Measurements from ENCODE around the gene DDX43. TPM values are rescaled to one million over a fixed set of nuclear protein-coding genes. Genes with fewer than 3 reads are reported as not detected.

The DDX43 gene
- 1 to 10 TPM in 2 of 3 donors, under 1 TPM in 1; 0.39 to 2.3 (median 1.6) TPM for total RNA-seq
- long read RNA-seq, donor 1, partial matches to known transcripts, result 0 of 4 reads
- long read RNA-seq, donor 1, other reads (novel, unspliced or antisense), result 3 of 4 reads
- long read RNA-seq, donor 2, result 0 reads

DNA sequence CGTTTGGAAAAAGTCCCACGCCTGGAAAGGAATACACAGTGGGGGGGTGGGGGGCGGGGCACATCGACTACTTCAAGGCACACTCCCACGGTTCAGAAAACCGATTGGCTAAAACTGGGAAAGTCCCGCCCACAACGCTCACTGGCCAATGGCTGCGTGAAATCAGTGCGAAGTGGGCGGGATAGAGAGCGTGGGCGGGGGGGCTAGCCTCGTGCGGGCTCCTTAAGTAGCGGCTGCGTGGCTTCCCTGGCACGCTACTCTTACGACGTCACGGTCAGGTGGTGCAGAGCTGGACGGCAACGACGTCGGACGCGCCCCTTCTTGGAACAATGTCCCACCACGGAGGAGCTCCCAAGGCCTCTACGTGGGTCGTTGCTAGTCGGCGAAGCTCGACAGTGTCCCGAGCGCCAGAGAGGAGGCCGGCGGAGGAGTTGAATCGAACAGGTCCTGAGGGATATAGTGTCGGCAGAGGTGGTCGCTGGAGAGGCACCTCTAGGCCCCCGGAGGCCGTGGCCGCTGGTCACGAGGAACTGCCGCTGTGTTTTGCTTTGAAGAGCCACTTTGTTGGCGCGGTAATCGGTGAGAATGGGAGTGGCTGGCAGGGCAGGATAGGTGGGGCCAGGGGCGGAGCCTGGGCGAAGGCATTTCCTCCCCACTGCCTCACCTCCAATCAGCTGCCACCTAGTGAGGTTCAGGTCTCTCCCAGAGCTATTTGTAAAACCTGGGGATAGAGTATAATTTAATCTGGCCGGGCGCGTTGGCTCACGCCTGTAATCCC lies at the start of gene DDX43:
DDX43 (plus strand) TSS at position 252 of the 778 bp plus-strand sequence; CDS start at position 330, 78 bp downstream.
- no peak within 1 kb of the TSS for H3K4me3 ChIP-seq
- H3K36me3 ChIP-seq (ENCODE audit: low read depth), result no peaks in the 10 kb centered on the region
- no peaks in the 10 kb centered on the region for H3K4me1 ChIP-seq (ENCODE audit: low read depth)
- peak; percentile 70 for ATAC-seq
- intact Hi-C loops (cut with DNase I, micrococcal nuclease), result no loop called here
- peak; percentile 34 to 76 (median 64) for DNase-seq
- no peaks in the 10 kb centered on the region for H3K9me3 ChIP-seq
- no peak for TF ChIP-seq CTCF (IDR thresholded peaks at IDR 0.05)

GRCh38 chr6:73348550-73349204 lies 46.0 kb upstream of the DDX43 start:
- DNase-seq, result no peak
- no peak overlapping the region for H3K4me3 ChIP-seq
- no peaks in the 10 kb centered on the region for H3K36me3 ChIP-seq (ENCODE audit: low read depth)
- intact Hi-C loops (cut with DNase I, micrococcal nuclease), result no loop called here
- no peaks in the 10 kb centered on the region for H3K4me1 ChIP-seq (ENCODE audit: low read depth)
- TF ChIP-seq CTCF (IDR thresholded peaks at IDR 0.05), result no peak
- ATAC-seq, result no peak
- no peaks in the 10 kb centered on the region for H3K9me3 ChIP-seq

DNA sequence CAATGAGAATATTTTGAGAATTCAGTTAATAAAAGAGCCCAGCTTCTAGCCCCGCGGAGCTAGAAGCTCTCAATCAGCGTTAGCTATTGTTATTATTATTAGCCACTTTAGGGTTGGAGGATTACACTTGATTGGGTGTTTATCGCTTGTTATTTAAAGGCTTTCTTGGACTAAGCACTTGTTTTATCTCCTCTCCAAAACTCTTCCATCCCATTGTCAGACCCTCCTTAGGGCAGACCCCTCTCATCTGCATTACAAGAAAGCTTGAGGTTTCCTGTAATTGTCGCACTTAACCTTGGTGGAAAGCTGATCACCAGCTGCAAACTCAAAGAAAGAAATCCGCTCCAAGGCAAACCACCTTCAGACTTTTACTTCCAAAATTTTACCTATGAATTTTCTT lies 45.3 kb upstream of the DDX43 start:
- H3K4me3 ChIP-seq, result no peak overlapping the region
- TF ChIP-seq CTCF (IDR thresholded peaks at IDR 0.05), result no peak
- no peak for ATAC-seq
- no peaks in the 10 kb centered on the region for H3K4me1 ChIP-seq (ENCODE audit: low read depth)
- intact Hi-C loops (cut with DNase I, micrococcal nuclease), result no loop called here
- no peaks in the 10 kb centered on the region for H3K36me3 ChIP-seq (ENCODE audit: low read depth)
- no peaks in the 10 kb centered on the region for H3K9me3 ChIP-seq
- no peak for DNase-seq

DNA sequence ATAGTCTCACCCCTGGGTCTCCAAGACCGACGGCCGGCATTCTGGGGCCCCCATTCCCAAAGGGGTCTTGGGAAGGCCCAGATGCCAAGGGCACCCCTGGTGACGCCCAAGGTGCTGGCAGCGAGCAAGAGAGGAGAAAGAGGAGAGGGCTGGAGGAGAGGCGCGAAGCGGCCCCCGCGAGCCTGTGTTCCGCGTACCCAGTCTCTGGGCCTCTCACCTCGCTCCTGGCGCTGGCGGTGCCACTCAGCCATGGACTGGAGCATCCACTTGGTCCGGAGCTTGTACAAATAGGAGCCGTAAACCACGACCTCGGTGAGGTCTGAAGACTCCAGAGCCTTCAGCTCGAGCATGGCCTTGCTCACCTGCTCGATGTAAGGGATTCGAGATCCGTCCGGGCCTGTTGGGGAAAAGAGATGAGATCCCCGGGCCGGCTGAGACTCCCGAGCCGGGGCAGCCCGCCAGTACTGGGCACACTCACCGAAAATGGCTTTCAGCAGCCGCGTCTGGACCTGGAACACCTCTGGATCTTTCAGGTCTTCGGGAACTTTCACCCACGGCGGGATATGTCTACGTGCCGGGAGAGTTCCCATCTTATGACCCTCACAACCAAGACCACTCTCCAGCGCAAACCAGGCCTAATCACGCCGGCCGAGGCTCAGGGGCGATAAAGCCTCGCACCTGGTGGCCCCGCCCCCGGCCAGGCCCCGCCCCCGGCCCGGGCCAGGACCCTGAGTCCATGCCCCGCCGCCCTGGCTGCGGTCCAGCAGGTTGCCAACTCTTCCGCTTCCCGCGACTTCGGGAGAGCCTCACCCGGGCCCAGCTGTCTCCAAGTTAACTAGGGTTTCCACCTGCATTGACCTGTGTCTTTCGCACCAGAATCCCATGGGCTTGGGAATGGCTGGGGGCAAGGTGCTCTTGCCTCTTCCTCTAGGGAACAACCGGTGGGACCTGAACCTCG lies 40.7 kb upstream of the DDX43 start, which contains the start of gene DPPA5:
DPPA5 (minus strand) TSS at position 641 of the 958 bp plus-strand sequence; CDS start at position 590, 51 bp downstream.
- H3K9me3 ChIP-seq, result no peaks in the 10 kb centered on the region
- H3K4me1 ChIP-seq (ENCODE audit: low read depth), result no peaks in the 10 kb centered on the region
- intact Hi-C loops (cut with DNase I, micrococcal nuclease), result no loop called here
- ATAC-seq (no peak), DNase-seq (no peak)
- no peak within 1 kb of the TSS for H3K4me3 ChIP-seq
- no peaks in the 10 kb centered on the region for H3K36me3 ChIP-seq (ENCODE audit: low read depth)
- no peak for TF ChIP-seq CTCF (IDR thresholded peaks at IDR 0.05)

- no peaks in the 10 kb centered on the region for H3K36me3 ChIP-seq (ENCODE audit: low read depth)
- intact Hi-C loops (cut with DNase I, micrococcal nuclease), result no loop called here
- ATAC-seq (no peak), DNase-seq (no peak)
- H3K4me1 ChIP-seq (ENCODE audit: low read depth), result no peaks in the 10 kb centered on the region
- no peak for TF ChIP-seq CTCF (IDR thresholded peaks at IDR 0.05)
- no peak within 1 kb of the TSS for H3K4me3 ChIP-seq
- H3K9me3 ChIP-seq, result no peaks in the 10 kb centered on the region
These were observed 32.3 kb upstream of the DDX43 start, which contains the start of gene KHDC3L for GRCh38 chr6:73362358-73362757. Gene KHDC3L (plus strand): TSS chr6:73362658. CDS start chr6:73362730, 72 bp downstream.

Data from mucosa of descending colon (tissue), 3 donors.